K562 (cell line): ENCODE measurements around the gene PPFIBP2. TPM values are rescaled to one million over a fixed set of nuclear protein-coding genes. Genes with fewer than 3 reads are reported as not detected.

ENCODE experiments used
- ATAC-seq: fragments of 200-7000 bp; cut with Tn5 transposase; 3 replicates; pipeline ENCODE4 v1.9.1; 2020; ENCODE audit warnings: moderate library complexity
- BruUV-seq: library from RNA; stranded (reverse); fragments of 400-500 nt; replicated peaks from 2 replicates; lab custom pipeline; 2021; lab: Mats Ljungman, UMichigan
- CTCF ChIA-PET: fragments of 300-600 bp; formaldehyde crosslinking; extraction: SDS; loops from one replicate; lab custom pipeline; 2021; ENCODE audit warnings: low intra/inter-chr PET ratio; lab: Yijun Ruan, JAX
- POLR2A ChIA-PET: fragments of 300-600, 350-650 bp; sonication (Branson Sonifier 250); formaldehyde crosslinking; extraction: SDS; loops from one replicate; lab custom pipeline; 2021; ENCODE audit warnings: antibody characterized with exemption, inconsistent platforms; lab: Yijun Ruan, JAX
- DNase-seq, 4 experiments: peaks; one replicate each; pipeline versions ENCODE4 v3.0.0 to v3.0.0-alpha.2; 2011 to 2018; ENCODE audit warnings: low spot score in 3 of 4, mixed read lengths in 3 of 4; ENCODE audit errors: extremely low read depth in 1 of 4
- FAIRE-seq: peaks from 2 replicates; lab custom pipeline; 2011; peaks lifted over from hg19 to GRCh38; lab: Jason Lieb, UNC
- H2AFZ ChIP-seq: 2 replicates; pipeline ENCODE4 v1.6.0; 2011; ENCODE audit warnings: low read depth, low read length, control low read depth, inconsistent platforms
- H3K27ac ChIP-seq: fragments of 200-600 bp; 3 replicates; pipeline ENCODE4 v1.8.0; 2011; ENCODE audit warnings: low read depth, mild to moderate bottlenecking, control low read depth, inconsistent platforms, low read length, moderate library complexity, mixed read lengths; ENCODE audit errors: extremely low read depth
- H3K27me3 ChIP-seq, 2 experiments: fragments of 300-600 bp in 1 of 2; 2 replicates in 1 of 2; 3 replicates in 1 of 2; pipeline versions ENCODE4 v1.6.0 to v1.8.0; 2011; ENCODE audit warnings: inconsistent platforms in 2 of 2, low read length in 2 of 2, mild to moderate bottlenecking in 1 of 2, mixed read lengths in 1 of 2, moderate library complexity in 1 of 2; ENCODE audit not compliant: control insufficient read depth in 2 of 2, insufficient read depth in 2 of 2
- H3K36me3 ChIP-seq: fragments of 300-600 bp; 3 replicates; pipeline ENCODE4 v1.8.0; 2011; ENCODE audit warnings: mild to moderate bottlenecking, low read length, inconsistent platforms; ENCODE audit not compliant: control insufficient read depth, insufficient read depth
- H3K4me1 ChIP-seq, 2 experiments: fragments of 200-600 bp in 1 of 2; replicated peaks in 1 of 2; 2 replicates in 1 of 2; 3 replicates in 1 of 2; pipeline versions ENCODE4 v1.5.1 to v1.8.0; 2011; ENCODE audit warnings: inconsistent platforms in 2 of 2, low read length in 2 of 2, mild to moderate bottlenecking in 1 of 2, mixed read lengths in 1 of 2, moderate library complexity in 1 of 2; ENCODE audit not compliant: control insufficient read depth in 2 of 2, insufficient read depth in 2 of 2
- H3K4me2 ChIP-seq: 2 replicates; pipeline ENCODE4 v1.6.1; 2011; ENCODE audit warnings: low read length, control low read depth, inconsistent platforms, mixed read lengths; ENCODE audit not compliant: insufficient read depth
- H3K4me3 ChIP-seq: fragments of 200-600 bp; sonication (generic), shearing (Covaris generic); 2 replicates; pipeline ENCODE4 v1.5.1; 2016; ENCODE audit warnings: control low read depth, inconsistent platforms
- H3K79me2 ChIP-seq: fragments of 200-600 bp; 3 replicates; pipeline ENCODE4 v1.8.0; 2011; ENCODE audit warnings: low read length, inconsistent platforms; ENCODE audit not compliant: control insufficient read depth, insufficient read depth
- H3K9ac ChIP-seq, 2 experiments: 2 replicates each; pipeline versions ENCODE4 v1.6.0 to v1.6.1; 2011; ENCODE audit warnings: low read depth in 2 of 2, low read length in 2 of 2, control low read depth in 1 of 2, inconsistent platforms in 1 of 2, mild to moderate bottlenecking in 1 of 2, mixed read lengths in 1 of 2; ENCODE audit not compliant: insufficient read depth in 1 of 2
- H3K9me1 ChIP-seq: one replicate; pipeline ENCODE4 v1.6.0; 2011; ENCODE audit warnings: inconsistent platforms, mild to moderate bottlenecking, low read length, moderate library complexity; ENCODE audit not compliant: control insufficient read depth, insufficient read depth
- H3K9me3 ChIP-seq: replicated peaks from 2 replicates; pipeline ENCODE4 v1.5.1; 2011; ENCODE audit warnings: low read depth, low read length, inconsistent platforms; ENCODE audit not compliant: control insufficient read depth, insufficient read depth
- H4K20me1 ChIP-seq: replicated peaks from 2 replicates; pipeline ENCODE4 v1.6.1; 2011; ENCODE audit warnings: low read length, inconsistent platforms, mixed read lengths; ENCODE audit not compliant: control insufficient read depth, insufficient read depth
- ASH1L ChIP-seq: fragments of 450-650 bp; IDR thresholded peaks from 2 replicates; pipeline ENCODE4 v1.6.1; 2018; ENCODE audit warnings: borderline replicate concordance, mild to moderate bottlenecking, low read depth; ENCODE audit not compliant: partially characterized antibody
- DEAF1 ChIP-seq: fragments of 450-650 bp; formaldehyde crosslinking; IDR thresholded peaks from 2 replicates; pipeline ENCODE4 v1.4.0; 2020; ENCODE audit warnings: mild to moderate bottlenecking, moderate library complexity
- FOXP1 ChIP-seq: sonication (generic); formaldehyde crosslinking; IDR thresholded peaks from 2 replicates; pipeline ENCODE4 v1.8.0; 2022; ENCODE audit warnings: mild to moderate bottlenecking, missing genetic modification reagents
- GTF2E2 ChIP-seq: fragments of 200-800 bp; sonication (Bioruptor generic); IDR thresholded peaks from 2 replicates; pipeline ENCODE4 v1.6.1; 2016; ENCODE audit warnings: missing genetic modification characterization, missing compliant biosample characterization
- POLR2H ChIP-seq: IDR thresholded peaks from 2 replicates; pipeline ENCODE4 v1.6.1; 2016; ENCODE audit warnings: missing genetic modification characterization, low read depth, mild to moderate bottlenecking, control low read depth, missing compliant biosample characterization, moderate library complexity
- RERE ChIP-seq: sonication (generic); formaldehyde crosslinking; IDR thresholded peaks from 2 replicates; pipeline ENCODE4 v1.8.0; 2023; ENCODE audit warnings: missing genetic modification reagents, mild to moderate bottlenecking, borderline replicate concordance
- TAF1 ChIP-seq: IDR thresholded peaks from 2 replicates; pipeline ENCODE4 v1.6.1; 2011; ENCODE audit warnings: mild to moderate bottlenecking, low read length, moderate library complexity; ENCODE audit not compliant: insufficient read depth, control insufficient read depth, severe bottlenecking; ENCODE audit errors: extremely low read depth
- ZKSCAN8 ChIP-seq: fragments of 200-800 bp; sonication (Bioruptor generic); IDR thresholded peaks from 2 replicates; pipeline ENCODE4 v1.6.1; 2016; ENCODE audit warnings: missing genetic modification characterization, missing compliant biosample characterization
- WGBS: fragments of 100-300 bp; shearing (Covaris generic); methylation state at CpG from one replicate; pipeline ENCODE4 v1.1.6; 2016; ENCODE audit warnings: low coverage, mixed read lengths; ENCODE audit not compliant: insufficient coverage; ENCODE audit errors: missing lambda C conversion rate; 5-methylcytosine and 5-hydroxymethylcytosine counted together
- in situ Hi-C: fragments of 300-500 bp; cut with MboI; formaldehyde crosslinking; loops from 4 replicates; pipeline ENCODE4 v1.15.0; 2018; ENCODE audit warnings: inconsistent platforms, mixed read lengths
- intact Hi-C: fragments of 100-400 bp; cut with micrococcal nuclease; formaldehyde crosslinking; loops from 2 replicates; pipeline ENCODE4 v1.14.2; 2022
- polyA plus RNA-seq, 8 experiments: library from polyadenylated mRNA; depleted of rRNA in 4 of 8; stranded (reverse) in 5 of 8; unstranded in 3 of 8; fragments of >200 nt; fragmentation: Nextera tagmentation in 2 of 8; fragmentation: Illumina TruSeq in 1 of 8; extraction: Ambion mirVana in 2 of 8; extraction: Trizol in 1 of 8; gene quantifications; 2 replicates each; pipeline versions ENCODE4 v1.2.1 to v1.2.3, GENCODE V29; 2011 to 2014; ENCODE audit warnings: inconsistent platforms in 1 of 8, missing spikeins in 1 of 8
- total RNA-seq, 7 experiments: library from RNA; depleted of rRNA in 6 of 7; stranded (reverse); fragments of >200 nt in 6 of 7; fragmentation: Illumina TruSeq in 2 of 7; extraction: Trizol in 2 of 7; gene quantifications; 2 replicates each; pipeline versions ENCODE4 v1.2.1 to v1.2.3, GENCODE V29; 2011 to 2021; ENCODE audit warnings: low replicate concordance in 1 of 7

The PPFIBP2 gene
- total and polyA plus RNA-seq, 9 of the 15 experiments (the other 6 are each of a cell fraction or from before 2014, with no cell fraction given) = 0.18 to 3.4 (median 1.2) TPM

GRCh38 chr11:7522121-7522520 is 8.3 kb downstream of the PPFIBP2 start:
- no TSS peak for BruUV-seq
- ATAC-seq (no peak), FAIRE-seq (no peak), DNase-seq (no peak)
- no peak overlapping the region for H3K27ac ChIP-seq
- intact Hi-C loops (no loop called here), in situ Hi-C loops (no loop called here)
- H3K27me3 ChIP-seq = peaks cover 12 to 47% of the 10 kb centered on the region in 2 experiments; a peak in 4 of 5 replicates
- H3K79me2 ChIP-seq = no peaks in the 10 kb centered on the region
- no peak overlapping the region for H3K9ac ChIP-seq
- no peaks in the 10 kb centered on the region; a peak in 1 of 5 replicates for H3K4me1 ChIP-seq
- ChIA-PET POLR2A (no interaction called here), CTCF (no interaction called here)
- WGBS = 0% methylated on average over 4 of the region's 4 CpGs
- no peaks in the 10 kb centered on the region for H3K9me1 ChIP-seq
- H3K4me3 ChIP-seq = no peak overlapping the region
- no peak overlapping the region for H2AFZ ChIP-seq
- H3K9me3 ChIP-seq = no peaks in the 10 kb centered on the region
- no peak for TF ChIP-seq TAF1
- TF ChIP-seq ASH1L = no peak
- TF ChIP-seq FOXP1 (CRISPR knock-in tag) = no peak
- no peak for TF ChIP-seq DEAF1 (CRISPR knock-in tag)
- TF ChIP-seq POLR2H (tag) = no peak
- TF ChIP-seq RERE (CRISPR knock-in tag) = no peak
- TF ChIP-seq GTF2E2 = no peak
- TF ChIP-seq ZKSCAN8 (CRISPR knock-in tag) = no peak
- no peaks in the 10 kb centered on the region; the same call in 1 of the 2 replicates for H4K20me1 ChIP-seq
- H3K4me2 ChIP-seq = no peak overlapping the region
- no peaks in the 10 kb centered on the region for H3K36me3 ChIP-seq
